Chondrocyte (in vitro differentiated cells): ENCODE measurements around the gene ZPLD1. TPM values are rescaled to one million over a fixed set of nuclear protein-coding genes. Genes with fewer than 3 reads are reported as not detected.

ENCODE experiments used
- DNase-seq: peaks from one replicate; pipeline ENCODE4 v3.0.0; 2021; ENCODE audit warnings: mixed read lengths, low spot score
- H3K27ac Mint-ChIP-seq: one replicate; pipeline ENCODE4 v1.8.0; 2021; ENCODE audit warnings: mild to moderate bottlenecking, moderate library complexity, mixed read lengths; ENCODE audit not compliant: unreplicated experiment
- H3K27me3 Mint-ChIP-seq: 2 replicates; pipeline ENCODE4 v1.8.0; 2021; ENCODE audit warnings: low read depth, mixed read lengths
- H3K36me3 Mint-ChIP-seq: 2 replicates; pipeline ENCODE4 v1.8.0; 2021; ENCODE audit warnings: low read depth, mixed read lengths
- H3K4me1 Mint-ChIP-seq: 2 replicates; pipeline ENCODE4 v1.8.0; 2021; ENCODE audit warnings: low read depth, mild to moderate bottlenecking, mixed read lengths
- H3K4me3 Mint-ChIP-seq: one replicate; pipeline ENCODE4 v1.8.0; 2021; ENCODE audit warnings: mild to moderate bottlenecking, moderate library complexity, mixed read lengths; ENCODE audit not compliant: unreplicated experiment
- H3K9me3 Mint-ChIP-seq: 2 replicates; pipeline ENCODE4 v1.8.0; 2021; ENCODE audit warnings: low read depth, mixed read lengths
- total RNA-seq: library from RNA; stranded (reverse); gene quantifications from 3 replicates; pipeline ENCODE4 v1.2.1, GENCODE V29; 2021
- TF ChIP-seq, protein P1 (sequence below): fragments of 200-600 bp; sonication (generic); IDR thresholded peaks from 2 replicates; pipeline ENCODE4 v1.5.0; 2021; ENCODE audit warnings: antibody characterized with exemption, mild to moderate bottlenecking, moderate library complexity

Gene ZPLD1
- total RNA-seq, 1 donor from 2014 or later, result not detected

DNA sequence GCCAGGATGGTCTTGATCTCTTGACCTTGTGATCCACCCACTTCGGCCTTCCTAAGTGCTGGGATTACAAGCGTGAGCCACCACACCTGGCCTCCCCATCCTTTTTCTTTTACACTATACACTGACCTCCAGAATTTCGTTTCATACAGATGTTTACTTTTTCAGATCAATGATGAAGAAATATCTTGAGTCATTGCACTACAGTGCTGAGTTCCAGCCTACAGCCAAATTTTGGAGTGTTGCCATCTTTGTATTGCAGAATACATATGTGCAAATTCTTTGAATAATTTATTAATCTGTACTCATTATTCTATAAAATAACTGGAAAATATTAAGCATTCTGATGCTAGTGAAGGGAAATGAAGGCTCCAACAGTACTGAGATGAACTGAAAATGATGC, 12.5 kb downstream of the ZPLD1 start:
- Mint-ChIP-seq H3K4me1 (no peaks in the 10 kb centered on the region), H3K9me3 (no peaks in the 10 kb centered on the region), H3K36me3 (no peaks in the 10 kb centered on the region), H3K27me3 (peaks cover 2% of the 10 kb centered on the region), H3K27ac (no peak overlapping the region), H3K4me3 (no peak overlapping the region)
- TF ChIP-seq, protein P1, sequence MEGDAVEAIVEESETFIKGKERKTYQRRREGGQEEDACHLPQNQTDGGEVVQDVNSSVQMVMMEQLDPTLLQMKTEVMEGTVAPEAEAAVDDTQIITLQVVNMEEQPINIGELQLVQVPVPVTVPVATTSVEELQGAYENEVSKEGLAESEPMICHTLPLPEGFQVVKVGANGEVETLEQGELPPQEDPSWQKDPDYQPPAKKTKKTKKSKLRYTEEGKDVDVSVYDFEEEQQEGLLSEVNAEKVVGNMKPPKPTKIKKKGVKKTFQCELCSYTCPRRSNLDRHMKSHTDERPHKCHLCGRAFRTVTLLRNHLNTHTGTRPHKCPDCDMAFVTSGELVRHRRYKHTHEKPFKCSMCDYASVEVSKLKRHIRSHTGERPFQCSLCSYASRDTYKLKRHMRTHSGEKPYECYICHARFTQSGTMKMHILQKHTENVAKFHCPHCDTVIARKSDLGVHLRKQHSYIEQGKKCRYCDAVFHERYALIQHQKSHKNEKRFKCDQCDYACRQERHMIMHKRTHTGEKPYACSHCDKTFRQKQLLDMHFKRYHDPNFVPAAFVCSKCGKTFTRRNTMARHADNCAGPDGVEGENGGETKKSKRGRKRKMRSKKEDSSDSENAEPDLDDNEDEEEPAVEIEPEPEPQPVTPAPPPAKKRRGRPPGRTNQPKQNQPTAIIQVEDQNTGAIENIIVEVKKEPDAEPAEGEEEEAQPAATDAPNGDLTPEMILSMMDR, result no peak
- DNase-seq, result no peak

DNA sequence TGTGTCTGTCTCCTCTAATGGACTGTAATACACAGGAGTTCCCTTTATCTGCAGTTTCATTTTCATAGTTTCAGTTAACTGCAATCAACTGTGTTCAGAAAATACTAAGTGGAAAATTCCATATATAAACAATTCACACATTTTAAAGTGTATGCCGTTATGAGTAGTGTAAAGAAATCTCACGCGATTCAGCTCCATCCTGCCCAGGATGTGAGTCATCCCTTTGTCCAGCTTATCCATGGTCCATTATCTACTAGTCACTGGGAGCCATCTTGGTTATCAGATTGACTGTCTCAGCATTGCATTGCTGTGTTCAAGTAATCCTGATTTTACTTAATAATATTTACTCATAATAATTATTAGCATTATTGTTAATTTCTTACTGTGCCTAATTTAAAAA, 14.5 kb downstream of the ZPLD1 start:
- Mint-ChIP-seq H3K9me3 (no peaks in the 10 kb centered on the region), H3K27ac (no peak overlapping the region), H3K27me3 (no peaks in the 10 kb centered on the region), H3K4me3 (no peak overlapping the region), H3K4me1 (no peaks in the 10 kb centered on the region), H3K36me3 (no peaks in the 10 kb centered on the region)
- no peak for DNase-seq
- TF ChIP-seq, protein P1, result no peak

DNA sequence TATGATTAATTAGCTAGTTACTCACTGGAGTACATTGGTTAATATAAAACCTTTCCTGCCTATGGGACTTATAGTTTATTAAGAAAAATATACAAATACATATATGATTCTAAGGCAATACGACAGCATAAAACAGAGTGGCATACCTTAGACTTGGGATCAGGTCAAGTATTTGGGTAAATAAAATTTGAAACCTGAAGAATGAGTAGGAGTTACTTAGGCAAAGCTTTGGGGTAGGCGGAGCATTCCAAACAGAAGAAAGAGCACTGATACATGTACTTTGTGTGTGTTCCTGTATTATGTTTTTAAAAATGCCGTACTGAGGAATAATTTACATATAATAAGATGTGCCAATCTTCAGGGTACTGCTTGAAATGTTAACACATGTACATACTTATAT, 15.1 kb downstream of the ZPLD1 start:
- H3K4me1 Mint-ChIP-seq, result no peaks in the 10 kb centered on the region
- H3K9me3 Mint-ChIP-seq, result no peaks in the 10 kb centered on the region

DNA sequence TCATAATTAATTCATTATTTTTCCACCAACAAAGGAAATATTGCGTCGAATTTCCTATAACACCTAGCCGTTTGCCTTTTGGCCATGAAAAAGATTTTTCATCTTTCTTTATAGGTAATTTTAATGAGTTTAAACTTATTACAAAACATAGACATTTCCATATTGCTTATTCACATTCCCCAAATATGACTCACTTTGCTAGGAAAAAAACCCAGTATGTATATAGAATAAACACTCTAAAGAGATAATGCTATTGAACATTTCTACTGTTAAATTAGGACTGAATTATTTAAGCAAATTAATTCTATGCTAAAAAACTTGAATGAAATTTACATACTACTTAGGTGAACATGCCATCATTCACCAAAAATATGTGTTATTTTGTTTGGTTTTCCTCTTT, 16.2 kb downstream of the ZPLD1 start:
- Mint-ChIP-seq H3K4me3 (no peak overlapping the region), H3K36me3 (no peaks in the 10 kb centered on the region), H3K9me3 (no peaks in the 10 kb centered on the region), H3K4me1 (no peaks in the 10 kb centered on the region), H3K27me3 (peaks cover 3% of the 10 kb centered on the region), H3K27ac (no peak overlapping the region)
- TF ChIP-seq, protein P1, result no peak
- no peak for DNase-seq

More for the DNA sequence above, 15.1 kb downstream of the ZPLD1 start:
- H3K36me3 Mint-ChIP-seq, result no peaks in the 10 kb centered on the region
- H3K27ac Mint-ChIP-seq, result no peak overlapping the region
- H3K4me3 Mint-ChIP-seq, result no peak overlapping the region
- TF ChIP-seq, protein P1, result no peak
- no peak for DNase-seq
- no peaks in the 10 kb centered on the region for H3K27me3 Mint-ChIP-seq

DNA sequence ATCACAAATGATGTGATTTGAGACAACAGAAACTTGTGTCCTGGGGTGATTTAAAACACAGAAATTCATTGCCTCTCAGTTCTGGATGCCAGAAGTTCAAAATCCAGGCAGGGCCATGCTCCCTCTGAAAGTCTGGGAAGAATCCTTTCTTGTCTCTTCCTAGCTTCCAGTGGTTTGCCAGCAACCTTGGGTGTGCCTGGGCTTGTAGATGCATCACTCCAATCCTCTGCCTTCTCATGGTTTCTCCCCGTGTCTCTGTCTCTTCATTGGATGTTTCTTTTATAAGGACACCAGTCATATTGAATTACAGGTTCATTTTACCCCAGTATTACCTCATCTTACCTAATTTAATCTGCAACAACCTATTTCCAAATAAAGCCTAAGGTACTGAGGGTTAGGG, 16.7 kb downstream of the ZPLD1 start:
- Mint-ChIP-seq H3K4me1 (no peaks in the 10 kb centered on the region), H3K36me3 (no peaks in the 10 kb centered on the region), H3K27ac (no peak overlapping the region), H3K4me3 (no peak overlapping the region), H3K27me3 (peaks cover 3% of the 10 kb centered on the region), H3K9me3 (no peaks in the 10 kb centered on the region)
- TF ChIP-seq, protein P1, result no peak
- DNase-seq, result no peak
